Subcutaneous adipose tissue (tissue), 4 donors: ENCODE measurements around the gene AP3B1. TPM values are rescaled to one million over a fixed set of nuclear protein-coding genes. Genes with fewer than 3 reads are reported as not detected.

Experiments
- total RNA-seq, 4 donors: library from RNA; depleted of rRNA; stranded (reverse); fragments of >200 nt; gene quantifications; one replicate each; pipeline ENCODE4 v1.1.0, GENCODE V29; 2016
- TF ChIP-seq, protein P1 (sequence below): fragments of 450-650 bp; IDR thresholded peaks from one replicate; pipeline ENCODE4 v1.5.1; 2016; ENCODE audit warnings: low read depth, mild to moderate bottlenecking, control low read depth, antibody characterized with exemption, moderate library complexity

AP3B1 gene
- total RNA-seq, 4 donors from 2014 or later: 44.6 to 71.4 (median 47.8) TPM

DNA sequence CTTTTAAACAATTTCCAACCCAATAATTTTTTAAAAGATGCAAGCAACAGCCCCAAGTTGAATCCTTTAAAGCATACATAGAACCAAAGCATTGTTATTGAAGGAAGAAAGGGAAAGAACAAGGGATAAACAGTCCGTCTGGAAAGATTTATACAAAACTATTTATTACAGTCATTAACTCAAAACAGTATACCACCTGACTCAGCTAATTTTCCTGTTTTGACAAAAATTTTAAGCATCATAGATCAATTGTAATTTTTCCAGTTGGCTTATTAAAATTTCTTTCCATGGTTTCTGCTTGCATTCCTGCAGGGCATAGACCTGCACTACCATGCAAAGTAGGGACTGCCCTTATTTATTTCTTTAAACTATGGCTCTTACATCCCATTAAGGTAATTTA is 29.9 kb downstream of the AP3B1 start:
- TF ChIP-seq, protein P1, sequence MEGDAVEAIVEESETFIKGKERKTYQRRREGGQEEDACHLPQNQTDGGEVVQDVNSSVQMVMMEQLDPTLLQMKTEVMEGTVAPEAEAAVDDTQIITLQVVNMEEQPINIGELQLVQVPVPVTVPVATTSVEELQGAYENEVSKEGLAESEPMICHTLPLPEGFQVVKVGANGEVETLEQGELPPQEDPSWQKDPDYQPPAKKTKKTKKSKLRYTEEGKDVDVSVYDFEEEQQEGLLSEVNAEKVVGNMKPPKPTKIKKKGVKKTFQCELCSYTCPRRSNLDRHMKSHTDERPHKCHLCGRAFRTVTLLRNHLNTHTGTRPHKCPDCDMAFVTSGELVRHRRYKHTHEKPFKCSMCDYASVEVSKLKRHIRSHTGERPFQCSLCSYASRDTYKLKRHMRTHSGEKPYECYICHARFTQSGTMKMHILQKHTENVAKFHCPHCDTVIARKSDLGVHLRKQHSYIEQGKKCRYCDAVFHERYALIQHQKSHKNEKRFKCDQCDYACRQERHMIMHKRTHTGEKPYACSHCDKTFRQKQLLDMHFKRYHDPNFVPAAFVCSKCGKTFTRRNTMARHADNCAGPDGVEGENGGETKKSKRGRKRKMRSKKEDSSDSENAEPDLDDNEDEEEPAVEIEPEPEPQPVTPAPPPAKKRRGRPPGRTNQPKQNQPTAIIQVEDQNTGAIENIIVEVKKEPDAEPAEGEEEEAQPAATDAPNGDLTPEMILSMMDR: no peak

DNA sequence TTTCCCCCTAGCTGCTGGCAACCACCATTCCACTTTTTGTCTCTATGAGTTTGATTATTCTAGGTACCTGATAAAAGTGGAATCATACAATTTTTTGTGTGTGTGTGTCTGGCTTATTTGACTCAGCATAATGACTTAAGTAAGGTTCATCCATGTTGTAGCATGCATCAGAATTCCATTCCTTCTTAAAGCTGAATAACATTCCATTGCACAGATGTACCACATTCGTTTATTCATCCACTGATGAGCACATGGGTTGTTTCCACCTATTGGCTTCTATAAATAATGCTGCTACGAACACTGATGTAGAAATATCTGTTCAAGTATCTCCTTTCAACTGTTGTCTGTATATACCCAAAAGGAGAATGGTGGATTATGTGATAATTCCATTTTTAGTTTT is 33.7 kb downstream of the AP3B1 start:
- TF ChIP-seq, protein P1: no peak

DNA sequence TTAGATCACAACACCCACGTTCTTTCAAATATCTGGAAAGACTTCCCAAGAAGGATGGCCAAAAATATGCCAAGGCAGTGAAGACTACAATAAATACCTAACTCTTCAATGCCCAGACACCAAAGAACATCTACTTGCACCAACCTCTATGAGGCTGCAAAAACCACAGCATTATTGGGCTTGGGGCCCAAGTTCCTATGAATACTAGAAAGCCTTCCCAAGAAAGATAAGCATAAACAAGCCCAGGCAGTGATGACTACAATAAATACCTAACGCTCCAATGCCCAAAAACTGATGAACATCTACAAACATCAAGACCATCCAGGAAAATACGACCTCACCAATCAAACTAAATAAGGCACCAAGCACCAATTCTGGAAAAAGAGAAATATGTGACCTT is 41.3 kb downstream of the AP3B1 start:
- TF ChIP-seq, protein P1: no peak

GRCh38 chr5:78252715-78253114 is 41.8 kb downstream of the AP3B1 start:
- TF ChIP-seq, protein P1: no peak

DNA sequence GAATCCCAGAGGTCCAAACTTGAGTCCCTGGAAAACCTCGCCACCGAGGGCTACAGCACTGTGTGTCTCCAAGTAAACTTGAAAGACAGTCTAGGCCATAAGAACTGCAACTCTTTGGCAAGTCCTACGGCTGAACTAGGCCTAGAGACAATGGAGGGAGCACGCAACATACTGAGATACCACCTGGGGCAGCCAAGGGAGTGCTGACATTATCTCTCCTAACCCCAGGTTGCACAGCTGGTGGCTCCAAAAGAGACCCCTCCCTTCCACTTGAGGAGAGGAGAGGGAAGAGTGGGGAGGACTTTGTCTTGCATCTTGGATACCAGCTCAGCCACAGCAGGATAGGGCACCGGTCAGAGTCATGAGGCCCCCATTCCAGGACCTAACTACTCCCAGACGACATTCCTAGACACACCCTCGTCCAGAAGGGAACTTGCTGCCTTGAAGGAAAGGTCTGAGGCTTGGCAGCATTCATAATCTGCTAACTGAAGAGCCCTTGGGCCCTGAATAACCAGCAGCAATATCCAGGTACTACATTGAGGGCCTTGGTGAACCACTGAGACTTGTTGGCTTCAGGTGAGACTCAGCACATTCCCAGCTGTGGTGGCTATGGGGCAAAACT is 42.7 kb downstream of the AP3B1 start:
- TF ChIP-seq, protein P1: no peak

- TF ChIP-seq, protein P1: no peak
Observed at GRCh38 chr5:78245136-78245535, 49.4 kb downstream of the AP3B1 start.

DNA sequence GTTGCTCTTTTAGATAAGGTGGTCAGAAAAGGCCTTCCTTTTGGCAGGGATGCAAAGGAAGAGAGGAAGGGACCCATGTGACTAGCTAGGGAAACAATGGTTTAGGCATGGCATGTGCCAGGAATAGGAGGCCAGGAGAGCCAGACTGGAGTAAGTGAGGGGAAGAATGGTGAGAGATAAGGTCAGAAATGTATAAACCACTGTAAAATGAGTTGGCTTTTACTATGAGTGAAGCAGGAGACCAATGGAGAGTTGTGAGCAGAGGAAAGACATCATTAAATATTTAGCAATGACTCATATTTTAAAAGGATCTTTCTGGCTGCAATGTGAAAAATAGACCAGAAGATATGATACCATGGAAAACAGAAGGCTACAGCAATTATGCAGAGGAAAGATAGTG is 50.9 kb downstream of the AP3B1 start:
- TF ChIP-seq, protein P1: no peak
